Measurements from ENCODE around the gene PXMP2. TPM values are rescaled to one million over a fixed set of nuclear protein-coding genes. Genes with fewer than 3 reads are reported as not detected.

The PXMP2 gene
- total RNA-seq, 1 experiment from 2014 or later = 17.8 TPM

DNA sequence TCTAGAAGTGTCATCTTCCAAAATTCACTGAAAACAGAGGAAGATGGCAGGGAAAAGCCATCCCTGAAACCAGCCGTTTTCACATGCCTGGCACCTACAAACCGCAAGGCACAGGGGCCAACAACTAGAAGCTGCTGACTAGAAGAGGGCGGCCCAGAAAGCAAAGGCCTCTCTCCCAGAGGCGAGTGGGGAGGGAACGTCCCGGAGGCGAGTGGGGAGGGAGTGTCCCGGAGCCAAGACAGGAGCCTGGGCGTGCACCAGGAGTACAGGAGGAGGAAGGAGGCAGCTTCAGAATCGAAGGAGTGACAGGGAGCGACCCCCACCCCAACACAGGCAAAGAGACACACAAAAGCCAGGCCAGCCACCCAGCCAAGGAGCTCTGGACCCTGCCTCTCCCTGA lies 53.3 kb downstream of the PXMP2 start:
- H3K27me3 Mint-ChIP-seq (ENCODE audit: low read depth) = no peaks in the 10 kb centered on the region
- Histone ChIP-seq H3K27ac (ENCODE audit: insufficient read length, low read depth, low read length) (no peak overlapping the region), H4K91ac (ENCODE audit: insufficient read length, low read depth, low read length) (no peak overlapping the region), H3K18ac (ENCODE audit: insufficient read length, low read depth, low read length) (no peak overlapping the region), H3K56ac (ENCODE audit: insufficient read length, low read depth, low read length) (no peak overlapping the region), H3K23me2 (ENCODE audit: insufficient read length, low read depth, low read length, poor library complexity, severe bottlenecking) (no peaks in the 10 kb centered on the region), H3T11ph (ENCODE audit: low read length) (no peak overlapping the region), H3K9me3 (ENCODE audit: control insufficient read depth, low read depth, low read length) (no peaks in the 10 kb centered on the region), H4K20me1 (ENCODE audit: control insufficient read depth, insufficient read depth, insufficient read length) (no peaks in the 10 kb centered on the region), H3K4ac (ENCODE audit: low read depth, low read length) (no peak overlapping the region), H2AK5ac (ENCODE audit: insufficient read length, low read length) (no peak overlapping the region), H4K8ac (replicated peaks; ENCODE audit: insufficient read length, low read depth, low read length) (no peak overlapping the region), H3K23ac (ENCODE audit: insufficient read length, low read depth, low read length) (no peak overlapping the region), H3K79me1 (ENCODE audit: insufficient read depth, low read depth, low read length, poor library complexity, severe bottlenecking) (no peaks in the 10 kb centered on the region), H3K4me1 (ENCODE audit: insufficient read depth, low read length) (no peaks in the 10 kb centered on the region), H3K9ac (ENCODE audit: extremely low read depth, insufficient read length, low read length) (no peak overlapping the region), H3K14ac (ENCODE audit: insufficient read depth, low read length) (no peak overlapping the region), H2BK12ac (ENCODE audit: insufficient read length, low read depth, low read length) (no peak overlapping the region), H3K27me3 (ENCODE audit: insufficient read depth, low read length) (no peaks in the 10 kb centered on the region), H2BK20ac (ENCODE audit: low read depth, low read length, poor library complexity, severe bottlenecking) (no peak overlapping the region), H2BK5ac (ENCODE audit: insufficient read length, low read length) (no peak overlapping the region), H3K79me2 (ENCODE audit: insufficient read depth, low read length) (no peaks in the 10 kb centered on the region; the same call in 1 of the 2 replicates), H2AFZ (ENCODE audit: low read length) (no peak overlapping the region), H4K5ac (ENCODE audit: insufficient read length, low read depth, low read length) (no peak overlapping the region), H3K4me2 (ENCODE audit: insufficient read depth, insufficient read length, low read length) (no peak overlapping the region), H2BK15ac (ENCODE audit: low read depth, low read length) (no peak overlapping the region), H2BK120ac (ENCODE audit: low read depth, low read length, poor library complexity, severe bottlenecking) (no peak overlapping the region)
- no CpG with 5 or more reads among the region's 11 CpGs for WGBS (ENCODE audit: extremely low coverage, insufficient read length, low lambda C conversion rate)
- TF ChIP-seq CTCF (conservative IDR thresholded peaks at IDR 0.05) = no peak
- H3K27ac Mint-ChIP-seq = no peak overlapping the region
- no peak for DNase-seq
- H3K9me3 Mint-ChIP-seq = no peaks in the 10 kb centered on the region
- H3K4me1 Mint-ChIP-seq = no peaks in the 10 kb centered on the region
- no peak overlapping the region for H3K4me3 Mint-ChIP-seq
- peaks cover 69 to 96% (median 91%) of the 10 kb centered on the region in 3 experiments for H3K36me3 Mint-ChIP-seq (ENCODE audit: insufficient read depth in 1 of 3, low read depth in 3 of 3)

Data from H9 (cell line).